WERI-Rb-1 (cell line): Measurements from ENCODE around the gene KRTAP4-11.

Experiments
- DNase-seq: peaks from one replicate; pipeline ENCODE4 v3.0.0-alpha.2; 2020
- H3K27ac ChIP-seq: fragments of 250-450 bp; sonication (Bioruptor Pico); 2 replicates; pipeline ENCODE4 v1.5.1; 2020; ENCODE audit warnings: mild to moderate bottlenecking, moderate library complexity
- H3K27me3 ChIP-seq: fragments of 250-450 bp; sonication (Bioruptor Pico); 2 replicates; pipeline ENCODE4 v1.5.1; 2021; ENCODE audit warnings: mild to moderate bottlenecking, low read depth, moderate library complexity; ENCODE audit not compliant: insufficient read depth, severe bottlenecking
- H3K36me3 ChIP-seq: fragments of 250-450 bp; sonication (Bioruptor Pico); 2 replicates; pipeline ENCODE4 v1.5.1; 2020; ENCODE audit warnings: mild to moderate bottlenecking, moderate library complexity
- H3K4me3 ChIP-seq: 2 replicates; pipeline ENCODE4 v1.5.1; 2011; ENCODE audit warnings: low read depth, mild to moderate bottlenecking, control low read depth, low read length
- H3K9me3 ChIP-seq: fragments of 250-450 bp; sonication (Bioruptor Pico); 2 replicates; pipeline ENCODE4 v1.5.1; 2021; ENCODE audit warnings: mild to moderate bottlenecking, moderate library complexity; ENCODE audit not compliant: severe bottlenecking
- TF ChIP-seq, protein P1 (sequence below): IDR thresholded peaks from 2 replicates; pipeline ENCODE4 v1.5.1; 2011; ENCODE audit warnings: low read depth, mild to moderate bottlenecking, control low read depth, inconsistent platforms, low read length

KRTAP4-11 gene

DNA sequence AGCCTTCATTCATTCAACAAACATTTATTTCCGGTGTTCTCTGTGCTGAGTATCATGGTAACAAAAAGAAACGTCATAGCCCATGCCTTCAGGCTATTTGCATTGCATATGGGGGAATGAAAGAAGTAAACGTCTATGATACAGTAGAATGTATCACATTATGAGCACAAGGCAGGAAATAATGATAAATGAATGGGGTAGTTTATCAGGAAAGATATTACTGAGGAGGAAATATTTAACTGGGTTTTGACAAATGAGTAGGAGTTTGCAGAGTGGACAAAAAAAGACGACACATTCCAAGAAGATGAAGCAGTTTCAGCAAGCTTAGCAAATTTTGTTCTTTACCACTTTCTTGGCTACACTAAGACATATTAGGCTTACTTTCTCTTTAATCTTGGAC is 35.5 kb downstream of the KRTAP4-11 start:
- Histone ChIP-seq H3K27ac (no peak overlapping the region), H3K4me3 (no peak overlapping the region), H3K27me3 (peaks cover 25% of the 10 kb centered on the region), H3K9me3 (no peaks in the 10 kb centered on the region), H3K36me3 (no peaks in the 10 kb centered on the region)
- TF ChIP-seq, protein P1, sequence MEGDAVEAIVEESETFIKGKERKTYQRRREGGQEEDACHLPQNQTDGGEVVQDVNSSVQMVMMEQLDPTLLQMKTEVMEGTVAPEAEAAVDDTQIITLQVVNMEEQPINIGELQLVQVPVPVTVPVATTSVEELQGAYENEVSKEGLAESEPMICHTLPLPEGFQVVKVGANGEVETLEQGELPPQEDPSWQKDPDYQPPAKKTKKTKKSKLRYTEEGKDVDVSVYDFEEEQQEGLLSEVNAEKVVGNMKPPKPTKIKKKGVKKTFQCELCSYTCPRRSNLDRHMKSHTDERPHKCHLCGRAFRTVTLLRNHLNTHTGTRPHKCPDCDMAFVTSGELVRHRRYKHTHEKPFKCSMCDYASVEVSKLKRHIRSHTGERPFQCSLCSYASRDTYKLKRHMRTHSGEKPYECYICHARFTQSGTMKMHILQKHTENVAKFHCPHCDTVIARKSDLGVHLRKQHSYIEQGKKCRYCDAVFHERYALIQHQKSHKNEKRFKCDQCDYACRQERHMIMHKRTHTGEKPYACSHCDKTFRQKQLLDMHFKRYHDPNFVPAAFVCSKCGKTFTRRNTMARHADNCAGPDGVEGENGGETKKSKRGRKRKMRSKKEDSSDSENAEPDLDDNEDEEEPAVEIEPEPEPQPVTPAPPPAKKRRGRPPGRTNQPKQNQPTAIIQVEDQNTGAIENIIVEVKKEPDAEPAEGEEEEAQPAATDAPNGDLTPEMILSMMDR, result no peak
- DNase-seq, result no peak

DNA sequence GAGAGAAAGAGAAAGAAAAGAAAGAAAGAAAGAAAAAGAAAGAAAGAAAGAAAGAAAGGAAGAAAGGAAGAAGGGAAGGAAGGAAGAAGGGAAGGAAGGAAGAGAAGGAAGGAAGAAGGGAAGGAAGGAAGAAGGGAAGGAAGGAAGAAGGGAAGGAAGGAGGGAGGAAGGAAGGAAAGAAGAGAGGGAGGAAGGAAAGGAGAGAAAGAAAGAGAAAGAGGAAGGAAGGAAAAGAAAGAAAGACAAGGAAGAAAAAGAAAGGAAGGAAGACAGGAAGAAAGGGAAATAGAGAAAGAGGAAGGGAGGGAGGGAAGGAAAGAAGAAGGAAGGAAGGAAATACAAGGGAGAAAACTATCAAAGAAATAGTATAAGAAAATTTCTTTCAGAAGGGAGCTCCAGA is 41.4 kb downstream of the KRTAP4-11 start:
- DNase-seq, result no peak
- TF ChIP-seq, protein P1, result no peak
- Histone ChIP-seq H3K27ac (no peak overlapping the region), H3K27me3 (peaks cover 25% of the 10 kb centered on the region), H3K4me3 (no peak overlapping the region), H3K36me3 (no peaks in the 10 kb centered on the region), H3K9me3 (peaks cover 2% of the 10 kb centered on the region)

DNA sequence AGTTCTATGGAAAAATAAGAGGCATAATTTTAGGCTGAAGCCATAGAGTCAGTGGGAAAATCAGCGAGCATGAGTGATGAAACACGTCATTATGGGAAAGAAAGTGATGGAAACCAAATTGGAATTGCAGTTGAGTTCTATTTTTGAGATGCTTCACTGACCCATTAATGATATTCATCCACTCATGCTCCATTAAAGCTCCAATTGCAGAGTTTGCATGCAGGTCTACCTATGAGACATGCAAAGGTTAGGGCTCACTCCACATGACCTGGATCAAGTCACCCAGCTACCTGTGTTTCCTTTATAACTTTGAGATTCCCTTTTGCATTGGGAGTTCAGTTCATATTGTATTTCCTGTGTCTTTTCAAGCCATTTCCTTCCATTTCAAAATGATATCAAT is 44.5 kb downstream of the KRTAP4-11 start:
- H3K4me3 ChIP-seq, result no peak overlapping the region
- no peak for DNase-seq
- H3K9me3 ChIP-seq, result peaks cover 2% of the 10 kb centered on the region
- H3K27ac ChIP-seq, result no peak overlapping the region
- TF ChIP-seq, protein P1, result no peak
- peaks cover 9% of the 10 kb centered on the region for H3K27me3 ChIP-seq
- no peaks in the 10 kb centered on the region for H3K36me3 ChIP-seq

DNA sequence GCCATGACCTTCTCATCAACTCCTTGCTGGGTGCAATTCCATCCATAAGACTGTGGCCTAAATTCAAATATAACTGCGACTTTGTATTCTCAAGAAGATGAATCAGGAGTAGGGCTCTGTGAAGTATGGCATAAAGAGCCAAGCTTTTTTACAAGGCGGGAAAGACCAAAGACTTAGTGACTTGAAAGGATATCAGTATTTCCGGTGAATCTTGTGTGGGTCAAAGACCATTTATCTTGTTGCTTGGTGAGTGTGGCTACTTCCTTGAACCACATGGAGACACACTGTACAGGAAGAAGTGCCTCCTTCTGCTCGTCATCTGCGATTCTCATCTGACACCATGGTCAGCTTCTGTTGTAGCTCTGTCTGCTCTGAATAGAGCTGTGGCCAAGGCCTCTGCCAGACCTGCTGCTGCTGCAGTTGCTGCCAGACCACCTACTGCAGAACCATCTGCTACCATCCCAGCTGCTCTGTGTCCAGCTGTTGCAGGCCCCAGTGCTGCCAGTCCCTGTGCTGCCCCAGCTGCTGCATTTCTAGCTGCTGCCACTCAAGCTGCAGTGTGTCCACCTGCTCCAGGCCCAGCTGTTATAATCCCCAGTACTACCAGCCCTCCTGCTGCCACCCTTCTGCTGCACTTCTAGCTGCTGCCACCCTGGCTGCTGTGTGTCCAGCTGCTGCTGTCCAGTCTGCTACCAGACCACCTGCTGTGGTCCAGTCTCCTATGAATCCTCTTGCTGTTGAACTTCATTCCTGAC is 46.4 kb downstream of the KRTAP4-11 start:
- peaks cover 7% of the 10 kb centered on the region for H3K27me3 ChIP-seq
- no peak overlapping the region for H3K4me3 ChIP-seq
- no peak for DNase-seq
- peaks cover 2% of the 10 kb centered on the region for H3K9me3 ChIP-seq
- TF ChIP-seq, protein P1, result no peak
- H3K27ac ChIP-seq, result no peak overlapping the region
- no peaks in the 10 kb centered on the region for H3K36me3 ChIP-seq

DNA sequence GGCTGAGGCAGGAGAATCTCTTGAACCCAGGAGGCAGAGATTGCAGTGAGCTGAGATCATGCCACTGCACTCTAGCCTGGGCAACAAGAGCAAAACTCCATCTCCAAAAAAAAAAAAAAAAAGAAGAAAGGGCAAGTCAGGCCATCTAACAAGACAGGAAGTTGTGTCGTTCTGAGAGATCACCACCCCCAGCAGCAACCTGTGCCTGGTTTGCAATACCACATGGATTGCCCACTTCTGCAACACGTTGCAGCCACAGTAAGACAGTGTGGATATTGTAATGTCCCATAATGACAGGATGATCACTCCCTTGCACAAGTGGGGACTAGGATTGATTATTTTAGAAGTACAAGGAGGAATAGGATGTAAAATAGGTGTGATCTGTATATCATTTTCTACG is 49.1 kb downstream of the KRTAP4-11 start:
- no peak for DNase-seq
- no peak overlapping the region for H3K27ac ChIP-seq
- no peaks in the 10 kb centered on the region for H3K36me3 ChIP-seq
- no peaks in the 10 kb centered on the region for H3K27me3 ChIP-seq
- H3K9me3 ChIP-seq, result no peaks in the 10 kb centered on the region
- no peak overlapping the region for H3K4me3 ChIP-seq
- TF ChIP-seq, protein P1, result no peak

DNA sequence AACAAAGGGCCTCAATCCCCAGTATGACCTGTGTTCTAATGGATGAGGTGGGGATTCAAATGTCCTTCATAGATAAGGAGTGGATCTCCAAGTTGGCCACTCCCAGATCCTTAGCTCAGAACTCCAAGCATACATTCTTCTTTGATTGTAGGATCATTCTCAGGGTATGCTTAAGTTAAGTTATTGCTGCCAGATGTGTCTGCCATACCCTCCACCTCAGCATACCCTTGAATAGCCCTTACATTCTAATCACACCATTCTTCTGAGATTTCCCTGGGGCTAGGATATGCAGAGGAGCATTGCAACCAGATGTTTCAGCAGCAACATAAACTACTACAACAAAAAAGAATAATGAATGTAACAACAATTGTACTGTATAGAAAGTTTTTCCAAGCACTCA is 50.9 kb downstream of the KRTAP4-11 start:
- no peak overlapping the region for H3K27ac ChIP-seq
- TF ChIP-seq, protein P1, result no peak
- H3K27me3 ChIP-seq, result no peaks in the 10 kb centered on the region
- no peaks in the 10 kb centered on the region for H3K36me3 ChIP-seq
- H3K9me3 ChIP-seq, result no peaks in the 10 kb centered on the region
- H3K4me3 ChIP-seq, result no peak overlapping the region
- DNase-seq, result no peak
